Measurements from ENCODE around the gene CSE1L.
"Not testable (repeated sequence)": the region's sequence is repeated elsewhere in the genome, so short reads cannot be mapped to it uniquely, and the experiment has no call there.

The CSE1L gene

DNA sequence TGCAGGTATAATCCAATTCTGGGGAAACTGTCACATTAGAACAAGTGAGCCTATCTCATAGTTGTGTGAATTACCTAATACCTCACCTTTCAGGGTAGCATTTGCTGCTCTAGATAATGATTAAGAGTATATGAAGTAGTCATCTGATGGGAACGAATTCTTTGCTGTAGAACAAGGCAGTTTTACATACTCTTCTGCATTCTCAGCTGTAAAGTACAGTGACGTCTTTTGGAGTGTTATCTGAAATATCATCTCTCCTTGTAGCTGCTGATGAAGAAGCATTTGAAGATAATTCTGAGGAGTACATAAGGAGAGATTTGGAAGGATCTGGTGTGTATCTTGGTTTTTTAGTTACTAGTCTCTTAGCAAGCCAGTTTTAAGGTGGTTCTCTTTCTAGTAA is 28.4 kb downstream of the CSE1L start:
- H3K79me2 ChIP-seq (ENCODE audit: insufficient read depth, low read length), result peaks cover 11% of the 10 kb centered on the region
- peaks cover 67% of the 10 kb centered on the region for H3K36me3 ChIP-seq (ENCODE audit: low read length)
- H3F3A ChIP-seq (ENCODE audit: insufficient read depth), result peaks cover 12% of the 10 kb centered on the region; the same call in 1 of the 2 replicates
- H3K4me3 ChIP-seq (ENCODE audit: insufficient read depth, low read length, poor library complexity, severe bottlenecking), result no peak overlapping the region
- H3K4me2 ChIP-seq (ENCODE audit: low read depth, low read length, poor library complexity, severe bottlenecking), result no peak overlapping the region
- H2AFZ ChIP-seq (ENCODE audit: low read depth, low read length, severe bottlenecking), result no peak overlapping the region
- TF ChIP-seq CTCF (IDR thresholded peaks at IDR 0.05; ENCODE audit: insufficient read depth, low read length, poor library complexity, severe bottlenecking) (no peak), EZH2phosphoT487 (conservative IDR thresholded peaks at IDR 0.05; ENCODE audit: low read length) (no peak)
- no peaks in the 10 kb centered on the region for H3K27me3 ChIP-seq (ENCODE audit: low read length)
- no peak overlapping the region for H3K9ac ChIP-seq (ENCODE audit: low read length)
- H4K20me1 ChIP-seq (ENCODE audit: low read depth, low read length), result peaks cover 12% of the 10 kb centered on the region; the same call in 1 of the 2 replicates
- no peaks in the 10 kb centered on the region for H3K9me3 ChIP-seq (ENCODE audit: insufficient read depth, low read length)
- H3K27ac ChIP-seq (ENCODE audit: low read depth, low read length), result no peak overlapping the region
- no peaks in the 10 kb centered on the region for H3K9me2 ChIP-seq (replicated peaks; ENCODE audit: insufficient read depth, low read length)

GRCh38 chr20:49078310-49078709 is 32.2 kb downstream of the CSE1L start:
- peaks cover 50% of the 10 kb centered on the region for H3K36me3 ChIP-seq (ENCODE audit: low read length)
- H4K20me1 ChIP-seq (ENCODE audit: low read depth, low read length), result 0 out of 2 replicates have a peak, but pooled peaks cover 7% of the 10 kb centered on the region
- no peak for TF ChIP-seq CTCF (IDR thresholded peaks at IDR 0.05; ENCODE audit: insufficient read depth, low read length, poor library complexity, severe bottlenecking)
- TF ChIP-seq EZH2phosphoT487 (conservative IDR thresholded peaks at IDR 0.05; ENCODE audit: low read length), result no peak

DNA sequence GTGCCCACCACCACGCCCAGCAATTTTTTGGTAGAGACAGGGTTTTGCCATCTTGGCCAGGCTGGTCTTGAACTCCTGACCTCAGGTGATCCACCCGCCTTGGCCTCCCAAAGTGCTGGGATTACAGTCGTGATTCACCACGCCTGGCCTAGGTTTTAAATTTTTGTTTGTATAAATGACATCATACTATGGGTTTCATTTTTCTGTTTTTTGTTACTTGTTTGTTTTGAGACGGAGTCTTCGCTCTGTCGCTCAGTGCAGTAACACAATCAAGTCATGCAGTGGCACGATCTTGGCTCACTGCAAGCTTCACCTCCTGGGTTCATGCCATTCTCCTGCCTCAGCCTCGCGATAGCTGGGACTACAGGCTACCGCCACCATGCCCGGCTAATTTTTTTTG is 36.2 kb downstream of the CSE1L start:
- H2AFZ ChIP-seq (ENCODE audit: low read depth, low read length, severe bottlenecking); H3K4me3 ChIP-seq (ENCODE audit: insufficient read depth, low read length, poor library complexity, severe bottlenecking); H3K9me2 ChIP-seq (replicated peaks; ENCODE audit: insufficient read depth, low read length); H3K4me2 ChIP-seq (ENCODE audit: low read depth, low read length, poor library complexity, severe bottlenecking); H3K9ac ChIP-seq (ENCODE audit: low read length); H3K27ac ChIP-seq (ENCODE audit: low read depth, low read length); H3K27me3 ChIP-seq (ENCODE audit: low read length); H4K20me1 ChIP-seq (ENCODE audit: low read depth, low read length); H3F3A ChIP-seq (ENCODE audit: insufficient read depth); H3K9me3 ChIP-seq (ENCODE audit: insufficient read depth, low read length): not testable (repeated sequence)
- Histone ChIP-seq H3K79me2 (ENCODE audit: insufficient read depth, low read length) (0 out of 2 replicates have a peak, but pooled peaks cover 14% of the 10 kb centered on the region), H3K36me3 (ENCODE audit: low read length) (peaks cover 58% of the 10 kb centered on the region)

More at GRCh38 chr20:49078310-49078709, 32.2 kb downstream of the CSE1L start:
- H3K4me3 ChIP-seq (ENCODE audit: insufficient read depth, low read length, poor library complexity, severe bottlenecking), result no peak overlapping the region
- no peaks in the 10 kb centered on the region for H3K9me3 ChIP-seq (ENCODE audit: insufficient read depth, low read length)
- no peak overlapping the region for H3K27ac ChIP-seq (ENCODE audit: low read depth, low read length)
- no peak overlapping the region for H3K9ac ChIP-seq (ENCODE audit: low read length)
- no peaks in the 10 kb centered on the region for H3K27me3 ChIP-seq (ENCODE audit: low read length)
- 0 out of 2 replicates have a peak, but pooled peaks cover 10% of the 10 kb centered on the region for H3K79me2 ChIP-seq (ENCODE audit: insufficient read depth, low read length)
- H3K9me2 ChIP-seq (replicated peaks; ENCODE audit: insufficient read depth, low read length), result no peaks in the 10 kb centered on the region
- peaks cover 9% of the 10 kb centered on the region; the same call in 1 of the 2 replicates for H3F3A ChIP-seq (ENCODE audit: insufficient read depth)
- H2AFZ ChIP-seq (ENCODE audit: low read depth, low read length, severe bottlenecking), result no peak overlapping the region
- no peak overlapping the region for H3K4me2 ChIP-seq (ENCODE audit: low read depth, low read length, poor library complexity, severe bottlenecking)

GRCh38 chr20:49091104-49091503 is 45.0 kb downstream of the CSE1L start:
- Histone ChIP-seq H3K27ac (ENCODE audit: low read depth, low read length) (no peak overlapping the region), H3K9ac (ENCODE audit: low read length) (no peak overlapping the region), H3K9me3 (ENCODE audit: insufficient read depth, low read length) (no peaks in the 10 kb centered on the region), H3K79me2 (ENCODE audit: insufficient read depth, low read length) (0 out of 2 replicates have a peak, but pooled peaks cover 4% of the 10 kb centered on the region), H4K20me1 (ENCODE audit: low read depth, low read length) (peaks cover 5% of the 10 kb centered on the region; the same call in 1 of the 2 replicates), H3K4me2 (ENCODE audit: low read depth, low read length, poor library complexity, severe bottlenecking) (no peak overlapping the region), H2AFZ (ENCODE audit: low read depth, low read length, severe bottlenecking) (no peak overlapping the region), H3K4me3 (ENCODE audit: insufficient read depth, low read length, poor library complexity, severe bottlenecking) (no peak overlapping the region), H3K27me3 (ENCODE audit: low read length) (no peaks in the 10 kb centered on the region), H3K36me3 (ENCODE audit: low read length) (peaks cover 76% of the 10 kb centered on the region), H3F3A (ENCODE audit: insufficient read depth) (peaks cover 17% of the 10 kb centered on the region), H3K9me2 (replicated peaks; ENCODE audit: insufficient read depth, low read length) (no peaks in the 10 kb centered on the region)
- TF ChIP-seq CTCF (IDR thresholded peaks at IDR 0.05; ENCODE audit: insufficient read depth, low read length, poor library complexity, severe bottlenecking) (no peak), EZH2phosphoT487 (conservative IDR thresholded peaks at IDR 0.05; ENCODE audit: low read length) (no peak)
